H9 (cell line): ENCODE measurements around the gene TMC1. TPM values are rescaled to one million over a fixed set of nuclear protein-coding genes. Genes with fewer than 3 reads are reported as not detected.

ENCODE experiments used
- DNase-seq: peaks from one replicate; pipeline ENCODE4 v3.0.0-alpha.2; 2017
- H2AFZ ChIP-seq: one replicate; pipeline ENCODE4 v1.6.1; 2013; ENCODE audit warnings: mild to moderate bottlenecking, low read length, control low read depth, moderate library complexity
- H2AK5ac ChIP-seq: 2 replicates; pipeline ENCODE4 v1.6.1; 2013; ENCODE audit warnings: low read length, control low read depth, mixed read lengths; ENCODE audit not compliant: insufficient read length
- H2BK120ac ChIP-seq: one replicate; pipeline ENCODE4 v1.6.1; 2013; ENCODE audit warnings: low read depth, mild to moderate bottlenecking, low read length, control low read depth, inconsistent platforms; ENCODE audit not compliant: poor library complexity, severe bottlenecking
- H2BK12ac ChIP-seq: 2 replicates; pipeline ENCODE4 v1.6.1; 2013; ENCODE audit warnings: low read length, control low read depth, mixed read lengths, low read depth; ENCODE audit not compliant: insufficient read length
- H2BK15ac ChIP-seq: 2 replicates; pipeline ENCODE4 v1.6.1; 2013; ENCODE audit warnings: low read depth, low read length, control low read depth
- H2BK20ac ChIP-seq: one replicate; pipeline ENCODE4 v1.6.1; 2013; ENCODE audit warnings: low read depth, mild to moderate bottlenecking, low read length, control low read depth, inconsistent platforms; ENCODE audit not compliant: poor library complexity, severe bottlenecking
- H2BK5ac ChIP-seq: 2 replicates; pipeline ENCODE4 v1.6.1; 2013; ENCODE audit warnings: low read length, control low read depth, mixed read lengths; ENCODE audit not compliant: insufficient read length
- H3K14ac ChIP-seq: 2 replicates; pipeline ENCODE4 v1.6.1; 2013; ENCODE audit warnings: low read length, control low read depth; ENCODE audit not compliant: insufficient read depth
- H3K18ac ChIP-seq: 2 replicates; pipeline ENCODE4 v1.6.1; 2013; ENCODE audit warnings: low read depth, mild to moderate bottlenecking, mixed read lengths, low read length, control low read depth; ENCODE audit not compliant: insufficient read length
- H3K23ac ChIP-seq: 2 replicates; pipeline ENCODE4 v1.6.1; 2013; ENCODE audit warnings: low read length, control low read depth, mixed read lengths, low read depth; ENCODE audit not compliant: insufficient read length
- H3K23me2 ChIP-seq: 2 replicates; pipeline ENCODE4 v1.6.1; 2013; ENCODE audit warnings: low read depth, mild to moderate bottlenecking, mixed read lengths, low read length, control low read depth; ENCODE audit not compliant: insufficient read length, poor library complexity, severe bottlenecking
- H3K27ac ChIP-seq: 2 replicates; pipeline ENCODE4 v1.5.1; 2013; ENCODE audit warnings: low read length, control low read depth, mixed read lengths, low read depth; ENCODE audit not compliant: insufficient read length
- H3K27me3 ChIP-seq: 2 replicates; pipeline ENCODE4 v1.6.1; 2013; ENCODE audit warnings: low read length, control low read depth, inconsistent platforms; ENCODE audit not compliant: insufficient read depth
- H3K4ac ChIP-seq: 2 replicates; pipeline ENCODE4 v1.6.1; 2013; ENCODE audit warnings: low read depth, mild to moderate bottlenecking, control low read depth, inconsistent platforms, low read length, moderate library complexity
- H3K4me1 ChIP-seq: 2 replicates; pipeline ENCODE4 v1.6.1; 2013; ENCODE audit warnings: low read length, control low read depth, inconsistent platforms; ENCODE audit not compliant: insufficient read depth
- H3K4me2 ChIP-seq: 2 replicates; pipeline ENCODE4 v1.6.1; 2013; ENCODE audit warnings: low read length, control low read depth, mixed read lengths; ENCODE audit not compliant: insufficient read length, insufficient read depth
- H3K56ac ChIP-seq: 2 replicates; pipeline ENCODE4 v1.6.1; 2013; ENCODE audit warnings: low read depth, mild to moderate bottlenecking, mixed read lengths, low read length, control low read depth; ENCODE audit not compliant: insufficient read length
- H3K79me1 ChIP-seq: 2 replicates; pipeline ENCODE4 v1.6.1; 2013; ENCODE audit warnings: low read depth, mild to moderate bottlenecking, moderate library complexity, low read length, control low read depth, inconsistent platforms; ENCODE audit not compliant: insufficient read depth, poor library complexity, severe bottlenecking
- H3K79me2 ChIP-seq: 2 replicates; pipeline ENCODE4 v1.6.1; 2013; ENCODE audit warnings: low read length, control low read depth, inconsistent platforms; ENCODE audit not compliant: insufficient read depth
- H3K9ac ChIP-seq: 2 replicates; pipeline ENCODE4 v1.6.1; 2013; ENCODE audit warnings: low read length, control low read depth, mixed read lengths; ENCODE audit not compliant: insufficient read length; ENCODE audit errors: extremely low read depth
- H3K9me3 ChIP-seq: one replicate; pipeline ENCODE4 v1.6.1; 2013; ENCODE audit warnings: low read depth, low read length, inconsistent platforms; ENCODE audit not compliant: control insufficient read depth
- H3T11ph ChIP-seq: one replicate; pipeline ENCODE4 v1.6.1; 2013; ENCODE audit warnings: mild to moderate bottlenecking, low read length, control low read depth, inconsistent platforms
- H4K20me1 ChIP-seq: one replicate; pipeline ENCODE4 v1.6.1; 2013; ENCODE audit not compliant: control insufficient read depth, insufficient read length, insufficient read depth
- H4K5ac ChIP-seq: 2 replicates; pipeline ENCODE4 v1.6.1; 2013; ENCODE audit warnings: low read depth, mild to moderate bottlenecking, mixed read lengths, low read length, control low read depth; ENCODE audit not compliant: insufficient read length
- H4K8ac ChIP-seq: replicated peaks from 2 replicates; pipeline ENCODE4 v1.6.1; 2013; ENCODE audit warnings: low read length, control low read depth, mixed read lengths, low read depth; ENCODE audit not compliant: insufficient read length
- H4K91ac ChIP-seq: 2 replicates; pipeline ENCODE4 v1.6.1; 2013; ENCODE audit warnings: low read depth, mild to moderate bottlenecking, moderate library complexity, mixed read lengths, low read length, control low read depth; ENCODE audit not compliant: insufficient read length
- H3K27ac Mint-ChIP-seq, 3 experiments: 2 replicates in 2 of 3; 3 replicates in 1 of 3; pipeline ENCODE4 v1.8.0; 2020 to 2021; ENCODE audit warnings: mixed read lengths in 3 of 3, mild to moderate bottlenecking in 1 of 3, moderate library complexity in 1 of 3
- H3K27me3 Mint-ChIP-seq: 2 replicates; pipeline ENCODE4 v1.8.0; 2021; ENCODE audit warnings: low read depth, mild to moderate bottlenecking, moderate library complexity, mixed read lengths
- H3K36me3 Mint-ChIP-seq, 3 experiments: 2 replicates in 2 of 3; 3 replicates in 1 of 3; pipeline ENCODE4 v1.8.0; 2020 to 2021; ENCODE audit warnings: low read depth in 3 of 3, mixed read lengths in 3 of 3; ENCODE audit not compliant: insufficient read depth in 1 of 3
- H3K4me1 Mint-ChIP-seq, 2 experiments: 2 replicates each; pipeline ENCODE4 v1.8.0; 2020; ENCODE audit warnings: mixed read lengths in 2 of 2
- H3K4me3 Mint-ChIP-seq, 2 experiments: 2 replicates in 1 of 2; 3 replicates in 1 of 2; pipeline ENCODE4 v1.8.0; 2020 to 2021; ENCODE audit warnings: mild to moderate bottlenecking in 2 of 2, mixed read lengths in 2 of 2, moderate library complexity in 1 of 2
- H3K9me3 Mint-ChIP-seq, 2 experiments: 2 replicates in 1 of 2; 3 replicates in 1 of 2; pipeline ENCODE4 v1.8.0; 2020; ENCODE audit warnings: mild to moderate bottlenecking in 2 of 2, mixed read lengths in 2 of 2, moderate library complexity in 1 of 2
- WGBS: extraction: QIAGEN DNeasy Blood & Tissue Kit; methylation state at CpG from one replicate; pipeline ENCODE4 v1.1.7; 2013; ENCODE audit warnings: missing lambda C conversion rate, low lambda C conversion rate, mixed read lengths; ENCODE audit not compliant: insufficient read length; ENCODE audit errors: extremely low coverage; 5-methylcytosine and 5-hydroxymethylcytosine counted together
- total RNA-seq: library from RNA; stranded (reverse); gene quantifications from 2 replicates; pipeline ENCODE4 v1.2.1, GENCODE V29; 2021
- TF ChIP-seq, protein P1 (sequence below): fragments of 200-600 bp; sonication (generic); conservative IDR thresholded peaks from 3 replicates; pipeline ENCODE4 v1.8.0; 2021; ENCODE audit warnings: antibody characterized with exemption, mild to moderate bottlenecking

The TMC1 gene
- total RNA-seq, 1 experiment from 2014 or later: 2.4 TPM

DNA sequence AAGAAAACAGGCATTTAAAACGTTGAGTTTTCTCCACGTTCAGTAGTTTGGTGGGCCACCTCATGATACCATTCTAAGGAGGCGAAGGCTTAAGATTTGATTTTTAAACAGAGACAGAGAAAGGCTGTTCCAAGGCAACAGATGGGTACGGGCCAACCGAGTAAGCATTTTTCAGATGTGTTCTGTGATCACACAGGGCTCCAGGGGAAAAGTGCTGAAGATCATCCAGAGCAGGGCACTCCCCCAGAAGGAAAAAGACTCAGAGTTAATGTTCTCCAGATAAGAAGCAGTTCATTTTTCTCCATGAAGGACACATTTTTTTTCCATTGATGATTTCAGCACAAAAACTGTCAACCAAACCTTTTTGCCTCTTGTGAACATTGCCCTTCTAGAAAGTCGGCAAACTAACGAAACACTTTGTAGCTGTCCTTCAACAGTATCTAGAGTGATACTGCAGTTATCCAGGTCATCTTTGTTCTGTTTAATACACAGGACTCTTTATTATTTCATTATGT, 292.7 kb downstream of the TMC1 start:
- Histone ChIP-seq H3K4ac (no peak overlapping the region), H3K4me2 (no peak overlapping the region), H2BK20ac (no peak overlapping the region), H4K91ac (no peak overlapping the region), H3K9ac (no peak overlapping the region), H3K4me1 (no peaks in the 10 kb centered on the region), H3K27ac (no peak overlapping the region), H3K14ac (no peak overlapping the region), H4K20me1 (no peaks in the 10 kb centered on the region), H2BK15ac (no peak overlapping the region), H3K9me3 (no peaks in the 10 kb centered on the region), H2BK5ac (no peak overlapping the region), H4K8ac (no peak overlapping the region), H3K79me2 (no peaks in the 10 kb centered on the region), H2BK120ac (no peak overlapping the region), H2AFZ (no peak overlapping the region), H3K23me2 (no peaks in the 10 kb centered on the region), H3T11ph (no peak overlapping the region), H3K23ac (no peak overlapping the region), H4K5ac (no peak overlapping the region), H2AK5ac (no peak overlapping the region), H3K18ac (no peak overlapping the region), H3K27me3 (no peaks in the 10 kb centered on the region), H2BK12ac (no peak overlapping the region), H3K56ac (no peak overlapping the region), H3K79me1 (no peaks in the 10 kb centered on the region)
- TF ChIP-seq, protein P1, sequence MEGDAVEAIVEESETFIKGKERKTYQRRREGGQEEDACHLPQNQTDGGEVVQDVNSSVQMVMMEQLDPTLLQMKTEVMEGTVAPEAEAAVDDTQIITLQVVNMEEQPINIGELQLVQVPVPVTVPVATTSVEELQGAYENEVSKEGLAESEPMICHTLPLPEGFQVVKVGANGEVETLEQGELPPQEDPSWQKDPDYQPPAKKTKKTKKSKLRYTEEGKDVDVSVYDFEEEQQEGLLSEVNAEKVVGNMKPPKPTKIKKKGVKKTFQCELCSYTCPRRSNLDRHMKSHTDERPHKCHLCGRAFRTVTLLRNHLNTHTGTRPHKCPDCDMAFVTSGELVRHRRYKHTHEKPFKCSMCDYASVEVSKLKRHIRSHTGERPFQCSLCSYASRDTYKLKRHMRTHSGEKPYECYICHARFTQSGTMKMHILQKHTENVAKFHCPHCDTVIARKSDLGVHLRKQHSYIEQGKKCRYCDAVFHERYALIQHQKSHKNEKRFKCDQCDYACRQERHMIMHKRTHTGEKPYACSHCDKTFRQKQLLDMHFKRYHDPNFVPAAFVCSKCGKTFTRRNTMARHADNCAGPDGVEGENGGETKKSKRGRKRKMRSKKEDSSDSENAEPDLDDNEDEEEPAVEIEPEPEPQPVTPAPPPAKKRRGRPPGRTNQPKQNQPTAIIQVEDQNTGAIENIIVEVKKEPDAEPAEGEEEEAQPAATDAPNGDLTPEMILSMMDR: no peak
- no peaks in the 10 kb centered on the region for H3K27me3 Mint-ChIP-seq
- no peak for DNase-seq
- no peaks in the 10 kb centered on the region for H3K9me3 Mint-ChIP-seq
- H3K36me3 Mint-ChIP-seq: no peaks in the 10 kb centered on the region
- H3K4me1 Mint-ChIP-seq: no peaks in the 10 kb centered on the region
- WGBS: no CpG with 5 or more reads among the region's 7 CpGs
- H3K27ac Mint-ChIP-seq: no peak overlapping the region
- H3K4me3 Mint-ChIP-seq: no peak overlapping the region
